IPS-15b (cell line): ENCODE results near the gene PHLPP1.

Experiments
- H3K27me3 ChIP-seq: one replicate; pipeline ENCODE4 v1.6.1; 2013; ENCODE audit warnings: low read length; ENCODE audit not compliant: control insufficient read depth, insufficient read depth
- H3K36me3 ChIP-seq: one replicate; pipeline ENCODE4 v1.6.1; 2013; ENCODE audit warnings: low read length; ENCODE audit not compliant: control insufficient read depth, insufficient read depth
- H3K4me1 ChIP-seq: one replicate; pipeline ENCODE4 v1.6.1; 2013; ENCODE audit warnings: mild to moderate bottlenecking, low read length; ENCODE audit not compliant: control insufficient read depth, insufficient read depth
- H3K4me3 ChIP-seq: one replicate; pipeline ENCODE4 v1.5.1; 2013; ENCODE audit warnings: low read depth, low read length
- H3K9ac ChIP-seq: one replicate; pipeline ENCODE4 v1.6.1; 2013; ENCODE audit warnings: low read depth, mild to moderate bottlenecking, low read length
- H3K9me3 ChIP-seq: one replicate; pipeline ENCODE4 v1.6.1; 2013; ENCODE audit warnings: mild to moderate bottlenecking, low read length; ENCODE audit not compliant: control insufficient read depth, insufficient read depth

PHLPP1 gene

DNA sequence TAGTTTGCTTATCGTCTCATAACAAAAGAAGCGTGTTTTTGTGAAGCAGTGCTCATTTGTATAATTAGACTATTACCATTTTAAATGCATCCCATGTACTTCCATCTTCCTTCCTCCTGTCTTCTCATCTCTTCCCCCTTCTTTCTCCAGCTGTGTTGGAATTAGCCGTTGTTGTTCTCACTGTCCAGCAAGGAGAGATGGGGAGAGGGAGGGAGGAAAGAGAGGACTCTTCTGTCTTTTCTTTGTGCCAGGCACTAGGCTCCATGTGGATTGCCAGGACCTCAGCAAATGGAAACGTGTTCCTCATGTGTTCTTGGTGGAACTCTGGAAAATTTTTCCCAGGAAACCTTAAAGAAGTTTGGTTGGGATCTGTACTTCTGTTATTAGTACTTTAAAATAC is 131.7 kb downstream of the PHLPP1 start:
- H3K27me3 ChIP-seq: no peaks in the 10 kb centered on the region
- H3K4me1 ChIP-seq: no peaks in the 10 kb centered on the region

GRCh38 chr18:62848946-62849345 is 133.6 kb downstream of the PHLPP1 start:
- Histone ChIP-seq H3K4me3 (no peak overlapping the region), H3K27me3 (no peaks in the 10 kb centered on the region), H3K4me1 (no peaks in the 10 kb centered on the region), H3K36me3 (peaks cover 4% of the 10 kb centered on the region), H3K9ac (no peak overlapping the region), H3K9me3 (no peaks in the 10 kb centered on the region)

More for the DNA sequence above, 131.7 kb downstream of the PHLPP1 start:
- H3K4me3 ChIP-seq: no peak overlapping the region
- peaks cover 4% of the 10 kb centered on the region for H3K36me3 ChIP-seq
- H3K9ac ChIP-seq: no peak overlapping the region
- H3K9me3 ChIP-seq: no peaks in the 10 kb centered on the region

GRCh38 chr18:62850619-62851306 is 135.4 kb downstream of the PHLPP1 start:
- Histone ChIP-seq H3K27me3 (no peaks in the 10 kb centered on the region), H3K9ac (no peak overlapping the region), H3K4me3 (no peak overlapping the region), H3K4me1 (no peaks in the 10 kb centered on the region), H3K36me3 (no peaks in the 10 kb centered on the region), H3K9me3 (no peaks in the 10 kb centered on the region)

- Histone ChIP-seq H3K4me3 (no peak overlapping the region), H3K36me3 (no peaks in the 10 kb centered on the region), H3K9ac (no peak overlapping the region), H3K9me3 (no peaks in the 10 kb centered on the region), H3K4me1 (no peaks in the 10 kb centered on the region), H3K27me3 (no peaks in the 10 kb centered on the region)
Measured at GRCh38 chr18:62852851-62853250, 137.5 kb downstream of the PHLPP1 start.

GRCh38 chr18:62856294-62856693 is 141.0 kb downstream of the PHLPP1 start:
- no peaks in the 10 kb centered on the region for H3K9me3 ChIP-seq
- H3K4me3 ChIP-seq: no peak overlapping the region
- no peak overlapping the region for H3K9ac ChIP-seq
- H3K27me3 ChIP-seq: no peaks in the 10 kb centered on the region
- no peaks in the 10 kb centered on the region for H3K36me3 ChIP-seq
- no peaks in the 10 kb centered on the region for H3K4me1 ChIP-seq

DNA sequence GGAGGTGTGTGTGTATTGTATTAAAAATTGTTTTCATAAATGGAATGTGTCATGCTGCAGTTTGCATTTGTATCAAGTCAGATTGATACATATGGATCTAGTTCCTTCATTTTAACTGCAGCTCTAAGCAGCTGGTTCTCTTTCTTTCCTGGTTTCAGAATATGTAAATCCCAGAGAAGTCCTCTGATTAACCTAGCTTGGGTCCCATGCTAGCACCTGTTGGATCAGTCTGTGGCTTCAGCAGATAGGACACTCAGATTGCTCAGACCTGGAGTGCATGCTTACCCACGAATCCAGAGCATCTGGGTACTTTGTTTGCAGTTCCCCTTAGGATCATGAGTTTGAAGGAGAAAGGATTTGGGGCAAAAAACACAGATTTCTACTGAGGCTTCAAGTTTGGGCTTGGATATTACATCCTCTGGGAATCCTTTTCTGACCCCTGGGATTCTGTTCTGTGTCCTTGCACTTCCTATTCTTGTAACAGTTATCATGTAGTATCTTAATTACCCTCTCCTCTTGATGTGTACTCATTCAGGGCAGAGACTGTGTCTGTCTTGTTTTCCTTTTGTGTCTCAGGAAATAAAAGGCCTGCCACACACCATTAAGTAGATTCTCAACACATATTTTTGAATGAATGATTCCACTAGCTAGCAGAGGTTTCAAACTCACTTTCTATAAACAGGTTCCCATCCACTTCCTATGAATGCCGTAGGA is 142.1 kb downstream of the PHLPP1 start:
- H3K9me3 ChIP-seq: no peaks in the 10 kb centered on the region
- no peaks in the 10 kb centered on the region for H3K27me3 ChIP-seq
- H3K4me1 ChIP-seq: no peaks in the 10 kb centered on the region
- no peaks in the 10 kb centered on the region for H3K36me3 ChIP-seq
- H3K9ac ChIP-seq: no peak overlapping the region
- H3K4me3 ChIP-seq: no peak overlapping the region

DNA sequence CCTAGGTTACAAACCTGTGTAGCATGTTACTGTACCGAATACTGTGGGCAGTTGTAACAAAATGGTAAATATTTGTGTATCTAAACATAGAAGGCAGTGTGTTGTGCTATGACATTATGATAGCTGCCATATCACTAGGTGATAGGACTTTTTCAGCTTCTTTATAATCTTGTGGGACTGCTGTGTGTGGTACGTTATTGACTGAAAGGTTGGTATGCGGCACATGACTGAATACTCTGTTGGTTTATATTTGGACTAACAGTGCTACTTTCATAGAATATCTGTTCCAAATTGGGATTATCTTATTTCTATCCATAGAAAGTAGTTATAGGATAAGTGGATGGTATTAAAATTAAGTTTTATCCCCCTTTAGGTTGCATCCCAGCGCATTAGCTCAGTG is 144.7 kb downstream of the PHLPP1 start:
- H3K36me3 ChIP-seq: no peaks in the 10 kb centered on the region
- no peak overlapping the region for H3K4me3 ChIP-seq

GRCh38 chr18:62862466-62862865 is 147.1 kb downstream of the PHLPP1 start:
- Histone ChIP-seq H3K9me3 (no peaks in the 10 kb centered on the region), H3K9ac (no peak overlapping the region), H3K36me3 (no peaks in the 10 kb centered on the region), H3K27me3 (no peaks in the 10 kb centered on the region), H3K4me3 (no peak overlapping the region), H3K4me1 (no peaks in the 10 kb centered on the region)

More for the DNA sequence above, 144.7 kb downstream of the PHLPP1 start:
- H3K9ac ChIP-seq: no peak overlapping the region
- no peaks in the 10 kb centered on the region for H3K27me3 ChIP-seq
- no peaks in the 10 kb centered on the region for H3K9me3 ChIP-seq
- H3K4me1 ChIP-seq: no peaks in the 10 kb centered on the region

DNA sequence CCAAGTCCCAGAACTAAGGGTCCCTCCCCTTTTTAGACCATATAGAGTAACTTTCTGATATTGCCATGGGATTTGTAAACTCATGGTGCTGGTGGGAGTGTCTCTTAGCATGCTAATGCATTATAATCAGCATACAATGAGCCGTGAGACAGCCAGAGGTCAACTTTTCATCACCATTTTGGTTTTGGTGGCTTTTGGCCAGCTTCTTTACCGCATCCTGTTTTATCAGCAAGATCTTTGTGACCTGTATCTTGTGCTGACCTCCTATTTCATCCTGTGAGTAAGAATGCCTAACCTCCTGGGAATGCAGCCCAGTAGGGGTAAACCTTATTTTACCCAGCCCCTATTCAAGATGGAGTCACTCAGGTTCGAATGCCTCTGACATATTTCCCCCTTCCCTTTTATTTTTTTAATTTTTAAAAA is 148.2 kb downstream of the PHLPP1 start:
- Histone ChIP-seq H3K9me3 (no peaks in the 10 kb centered on the region), H3K4me1 (no peaks in the 10 kb centered on the region), H3K27me3 (no peaks in the 10 kb centered on the region), H3K36me3 (no peaks in the 10 kb centered on the region), H3K9ac (no peak overlapping the region), H3K4me3 (no peak overlapping the region)

DNA sequence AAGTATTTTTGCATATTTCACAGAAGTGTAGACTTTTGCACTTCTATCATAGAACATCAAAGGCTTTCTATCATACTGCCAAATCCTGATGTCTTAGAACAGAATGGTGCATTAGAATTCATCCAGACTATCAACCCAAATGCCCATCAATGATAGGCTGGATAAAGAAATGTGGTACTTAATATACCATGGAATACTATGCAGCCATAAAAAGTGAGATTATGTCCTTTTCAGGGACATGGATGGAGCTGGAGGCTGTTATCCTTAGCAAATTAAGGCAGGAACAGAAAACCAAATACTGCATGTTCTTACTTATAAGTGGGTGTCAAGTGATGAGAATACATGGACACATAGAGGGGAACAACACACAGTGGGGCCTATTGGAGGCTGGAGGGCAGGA is 150.2 kb downstream of the PHLPP1 start:
- H3K9ac ChIP-seq: no peak overlapping the region
- no peaks in the 10 kb centered on the region for H3K4me1 ChIP-seq
- H3K4me3 ChIP-seq: no peak overlapping the region
- H3K36me3 ChIP-seq: no peaks in the 10 kb centered on the region
- H3K9me3 ChIP-seq: no peaks in the 10 kb centered on the region
- no peaks in the 10 kb centered on the region for H3K27me3 ChIP-seq

DNA sequence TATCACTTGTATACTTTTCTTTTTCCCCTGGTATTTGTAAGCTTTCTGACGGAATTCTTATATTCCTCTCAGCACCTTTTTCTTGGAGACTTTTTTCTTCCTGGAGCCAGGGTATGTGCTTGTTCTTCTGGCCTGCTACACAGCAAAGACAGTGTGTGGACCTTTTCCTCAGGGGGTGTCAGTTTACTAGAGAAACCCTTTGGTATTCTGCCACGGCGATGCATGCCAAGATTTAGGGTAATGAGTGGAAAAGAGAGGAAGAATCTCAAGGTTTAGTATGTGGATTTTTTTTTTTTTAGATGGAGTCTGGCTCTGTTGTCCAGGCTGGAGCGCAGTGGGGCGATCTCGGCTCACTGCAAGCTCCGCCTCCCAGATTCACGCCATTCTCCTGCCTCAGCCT is 152.2 kb downstream of the PHLPP1 start:
- Histone ChIP-seq H3K9ac (no peak overlapping the region), H3K9me3 (no peaks in the 10 kb centered on the region), H3K36me3 (no peaks in the 10 kb centered on the region), H3K4me3 (no peak overlapping the region), H3K27me3 (no peaks in the 10 kb centered on the region), H3K4me1 (no peaks in the 10 kb centered on the region)

GRCh38 chr18:62868645-62869044 is 153.3 kb downstream of the PHLPP1 start:
- H3K9me3 ChIP-seq: no peaks in the 10 kb centered on the region
- H3K36me3 ChIP-seq: no peaks in the 10 kb centered on the region
- H3K9ac ChIP-seq: no peak overlapping the region

More at GRCh38 chr18:62868645-62869044, 153.3 kb downstream of the PHLPP1 start:
- Histone ChIP-seq H3K4me3 (no peak overlapping the region), H3K4me1 (no peaks in the 10 kb centered on the region), H3K27me3 (no peaks in the 10 kb centered on the region)
